ENCODE data around the gene CEP162. TPM values are rescaled to one million over a fixed set of nuclear protein-coding genes. Genes with fewer than 3 reads are reported as not detected.

Gene CEP162, protein sequence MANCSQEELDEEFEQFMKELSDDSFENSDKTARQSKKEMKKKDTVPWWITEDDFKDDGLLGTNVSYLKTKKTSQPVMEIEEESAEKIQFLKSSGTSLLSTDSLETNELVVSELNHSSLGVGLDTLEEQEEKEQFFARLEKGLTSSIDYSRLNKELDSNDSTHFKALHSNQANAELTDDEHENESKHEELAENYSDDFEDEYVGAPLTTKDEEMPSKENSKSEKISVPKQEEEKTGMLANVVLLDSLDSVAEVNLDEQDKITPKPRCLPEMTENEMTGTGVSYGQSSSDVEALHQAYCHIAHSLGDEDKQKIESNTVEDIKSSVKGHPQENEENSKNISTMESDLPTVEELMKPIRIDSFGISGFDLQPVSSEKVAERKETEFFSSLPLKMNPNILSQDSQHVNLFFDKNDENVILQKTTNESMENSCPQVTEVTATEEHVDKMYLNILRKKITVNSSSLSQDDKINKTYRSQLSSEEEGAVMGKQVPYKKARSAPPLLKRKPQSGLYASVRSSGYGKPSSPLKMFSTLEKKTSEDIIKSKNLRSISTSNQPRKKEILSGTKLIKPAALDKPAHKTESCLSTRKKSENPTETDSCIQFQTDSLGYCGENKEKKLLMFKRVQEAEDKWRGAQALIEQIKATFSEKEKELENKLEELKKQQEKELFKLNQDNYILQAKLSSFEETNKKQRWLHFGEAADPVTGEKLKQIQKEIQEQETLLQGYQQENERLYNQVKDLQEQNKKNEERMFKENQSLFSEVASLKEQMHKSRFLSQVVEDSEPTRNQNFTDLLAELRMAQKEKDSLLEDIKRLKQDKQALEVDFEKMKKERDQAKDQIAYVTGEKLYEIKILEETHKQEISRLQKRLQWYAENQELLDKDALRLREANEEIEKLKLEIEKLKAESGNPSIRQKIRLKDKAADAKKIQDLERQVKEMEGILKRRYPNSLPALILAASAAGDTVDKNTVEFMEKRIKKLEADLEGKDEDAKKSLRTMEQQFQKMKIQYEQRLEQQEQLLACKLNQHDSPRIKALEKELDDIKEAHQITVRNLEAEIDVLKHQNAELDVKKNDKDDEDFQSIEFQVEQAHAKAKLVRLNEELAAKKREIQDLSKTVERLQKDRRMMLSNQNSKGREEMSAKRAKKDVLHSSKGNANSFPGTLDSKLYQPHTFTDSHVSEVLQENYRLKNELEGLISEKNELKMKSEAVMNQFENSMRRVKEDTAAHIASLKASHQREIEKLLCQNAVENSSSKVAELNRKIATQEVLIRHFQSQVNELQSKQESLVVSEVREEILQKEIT (N-terminal part only)
- 1 to 10 TPM; 6.9 to 9.8 TPM for total RNA-seq

DNA sequence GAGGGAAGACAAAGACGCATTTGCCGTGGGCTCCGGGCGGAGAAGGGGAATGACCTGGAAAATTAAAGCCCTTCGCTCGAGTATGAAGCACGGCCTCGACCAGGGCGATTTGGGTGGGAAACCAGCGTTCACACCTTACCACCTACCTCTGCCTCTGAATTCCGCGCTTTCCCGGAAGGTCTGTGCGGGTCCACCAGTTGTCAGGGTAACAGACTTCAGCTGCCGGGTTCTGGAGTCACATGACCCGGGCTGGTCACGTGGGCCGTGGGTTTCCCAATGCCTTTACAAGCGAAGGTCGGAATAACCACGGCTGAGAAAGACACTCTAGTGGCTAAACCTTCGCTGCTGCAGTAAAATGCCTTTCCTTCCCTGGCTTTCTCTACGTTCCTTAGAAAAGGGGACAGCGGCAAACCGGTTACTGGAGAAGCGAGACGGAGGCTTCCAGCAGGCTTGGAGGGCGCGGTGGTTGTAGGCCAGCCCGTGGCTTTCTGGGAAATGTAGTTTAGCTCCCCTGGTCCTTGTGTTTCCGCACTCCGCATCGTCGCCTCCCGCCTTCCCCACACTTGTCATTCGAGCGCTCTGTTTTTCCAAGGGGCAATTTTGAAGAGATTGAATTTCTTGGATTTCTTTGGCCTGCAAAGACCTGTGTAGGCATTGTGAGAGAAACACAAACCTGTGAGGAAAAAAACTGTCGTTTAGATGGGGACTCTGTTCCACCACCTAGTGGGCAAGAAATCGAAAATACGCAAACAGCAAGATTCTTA is at the start of gene CEP162:
TSS of gene CEP162 (minus strand) at position 210 of the 764 bp plus-strand sequence. CDS start 1,250 bp downstream, outside the sequence.
- no peaks in the 10 kb centered on the region for H3K36me3 Mint-ChIP-seq
- peak within 1 kb of the TSS; percentile 96 for H3K4me3 Mint-ChIP-seq
- H3K4me1 Mint-ChIP-seq (ENCODE audit: low read depth in 2 of 2): peaks cover 13 to 16% of the 10 kb centered on the region in 2 donors
- peak within 1 kb of the TSS; percentile 74 to 96 for H3K27ac Mint-ChIP-seq
- H3K27me3 Mint-ChIP-seq: peaks cover 7 to 11% of the 10 kb centered on the region in 2 donors
- peak; percentile 93 for DNase-seq (ENCODE audit: low spot score)
- no peaks in the 10 kb centered on the region for H3K9me3 Mint-ChIP-seq
- ATAC-seq: peak; percentile 95 to 96

DNA sequence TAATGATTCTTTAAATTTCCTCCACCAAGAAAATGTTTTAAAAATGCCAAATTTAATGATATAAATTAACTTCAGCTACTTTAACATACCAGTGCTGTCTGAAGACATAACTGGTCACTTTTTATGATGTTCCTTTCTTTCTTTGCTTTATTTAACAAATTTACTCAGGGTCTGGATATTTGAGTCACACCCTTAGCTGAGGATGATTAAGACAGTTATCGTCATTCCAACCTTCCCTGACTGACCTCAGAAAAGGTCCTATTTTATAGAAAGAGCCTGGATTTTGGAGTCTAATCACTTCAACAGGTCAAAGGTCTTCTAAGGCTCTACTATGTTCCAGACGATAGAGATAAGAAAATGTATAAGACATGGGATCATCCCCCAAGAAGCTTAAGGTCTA is 47.4 kb upstream of the CEP162 start:
- Mint-ChIP-seq H3K36me3 (no peaks in the 10 kb centered on the region), H3K27me3 (peaks cover 7 to 8% of the 10 kb centered on the region in 2 donors), H3K4me1 (ENCODE audit: low read depth in 2 of 2) (no peaks in the 10 kb centered on the region), H3K4me3 (no peak overlapping the region), H3K27ac (no peak overlapping the region), H3K9me3 (no peaks in the 10 kb centered on the region)
- DNase-seq (ENCODE audit: low spot score) (no peak), ATAC-seq (no peak)

DNA sequence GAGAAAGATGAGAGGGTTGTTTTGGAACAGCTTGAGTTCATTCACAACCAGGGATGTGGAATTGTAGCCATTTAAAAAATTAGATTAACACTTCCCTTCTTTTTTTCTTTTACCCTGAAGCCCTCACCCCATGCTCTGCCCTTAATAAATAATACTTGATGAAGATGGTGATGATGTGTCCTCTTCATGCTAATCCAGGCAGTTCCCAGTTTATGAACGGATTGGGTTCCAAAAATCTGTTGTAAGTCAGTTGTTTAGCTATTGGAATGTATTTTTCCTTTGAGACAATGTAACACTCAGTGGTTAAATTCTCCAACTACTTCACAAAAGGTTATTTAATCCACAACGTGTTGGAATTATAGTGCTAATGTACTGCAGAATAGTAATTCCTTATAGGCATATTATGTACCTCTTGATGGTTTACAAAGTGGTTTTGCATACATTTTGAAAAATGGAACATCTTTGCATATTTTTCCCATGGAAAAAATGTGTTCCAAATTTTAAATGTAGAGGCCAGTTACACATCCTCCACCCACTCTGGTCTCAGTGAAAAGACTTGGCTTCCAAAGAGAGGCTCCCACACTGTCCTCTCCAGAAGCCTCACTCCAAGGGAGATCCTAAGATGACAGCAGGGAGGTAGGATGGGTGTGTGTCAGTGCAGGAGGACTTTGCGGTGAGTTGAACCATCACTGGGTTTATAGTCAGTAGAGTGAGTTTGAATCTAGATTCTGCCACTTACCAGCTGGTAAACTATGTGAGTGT is 45.8 kb upstream of the CEP162 start:
- Mint-ChIP-seq H3K27me3 (peaks cover 8 to 9% of the 10 kb centered on the region in 2 donors), H3K9me3 (peaks cover 3% of the 10 kb centered on the region)
- ATAC-seq: no peak

DNA sequence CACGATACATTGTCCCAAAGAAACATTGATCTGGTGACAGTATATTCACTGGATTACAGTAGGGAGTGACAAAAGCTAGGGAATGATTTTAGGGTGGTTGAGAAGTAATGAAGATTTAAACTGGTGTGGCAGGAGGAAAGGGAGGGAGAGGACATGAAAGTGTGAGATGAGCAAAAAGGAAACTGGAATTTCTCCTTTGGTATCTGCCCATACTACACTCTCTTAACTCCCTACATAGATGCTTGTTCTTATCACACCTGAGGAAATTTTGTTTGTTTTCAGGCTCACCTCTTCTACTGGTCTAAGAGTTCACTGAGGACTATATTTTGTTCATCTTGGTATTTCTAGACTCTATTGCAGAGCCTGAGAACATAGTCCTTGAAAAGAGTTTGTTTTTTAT is 44.9 kb upstream of the CEP162 start:
- H3K36me3 Mint-ChIP-seq: no peaks in the 10 kb centered on the region
- no peak overlapping the region for H3K27ac Mint-ChIP-seq
- peaks cover 8 to 9% of the 10 kb centered on the region in 2 donors for H3K27me3 Mint-ChIP-seq
- peaks cover 3% of the 10 kb centered on the region for H3K9me3 Mint-ChIP-seq
- no peak for DNase-seq (ENCODE audit: low spot score)
- ATAC-seq: no peak
- no peak overlapping the region for H3K4me3 Mint-ChIP-seq
- no peaks in the 10 kb centered on the region for H3K4me1 Mint-ChIP-seq (ENCODE audit: low read depth in 2 of 2)

More for the DNA sequence above, 45.8 kb upstream of the CEP162 start:
- H3K27ac Mint-ChIP-seq: no peak overlapping the region
- H3K36me3 Mint-ChIP-seq: no peaks in the 10 kb centered on the region
- DNase-seq (ENCODE audit: low spot score): no peak
- H3K4me1 Mint-ChIP-seq (ENCODE audit: low read depth in 2 of 2): no peaks in the 10 kb centered on the region
- H3K4me3 Mint-ChIP-seq: no peak overlapping the region

DNA sequence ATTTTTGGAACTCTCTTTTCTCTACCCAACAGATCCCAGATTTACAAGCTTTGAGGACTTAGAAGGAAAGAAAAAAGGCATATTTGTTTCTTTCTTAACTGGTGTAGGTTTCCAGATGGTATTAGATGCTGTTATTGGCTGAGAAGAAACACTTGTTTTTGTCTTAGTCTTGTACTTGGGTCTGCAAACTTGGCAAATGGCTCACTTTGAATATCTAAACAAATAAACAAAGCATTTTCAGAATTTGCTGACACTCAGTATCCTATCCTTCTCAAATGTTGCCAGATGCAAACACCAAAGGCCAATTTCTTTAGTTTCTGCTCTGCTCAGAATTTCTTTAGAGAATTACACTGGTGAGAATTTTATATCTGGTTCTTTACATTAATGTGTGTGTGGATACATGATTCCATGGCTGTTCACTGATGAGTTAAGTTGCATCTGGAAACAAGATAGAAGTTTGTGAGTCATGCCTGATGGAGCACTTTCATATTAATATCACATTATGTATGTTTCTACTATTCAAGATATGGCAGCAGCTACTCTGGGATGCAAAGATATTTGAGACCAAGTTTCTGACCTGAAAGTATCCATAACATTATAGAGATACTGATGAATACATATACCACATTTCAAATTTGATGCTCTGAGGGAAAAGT is 43.7 kb upstream of the CEP162 start:
- no peak overlapping the region for H3K4me3 Mint-ChIP-seq
- DNase-seq (ENCODE audit: low spot score) (no peak), ATAC-seq (no peak)
- H3K27me3 Mint-ChIP-seq: peaks cover 8 to 9% of the 10 kb centered on the region in 2 donors
- no peaks in the 10 kb centered on the region for H3K4me1 Mint-ChIP-seq (ENCODE audit: low read depth in 2 of 2)
- H3K9me3 Mint-ChIP-seq: peaks cover 3% of the 10 kb centered on the region
- H3K27ac Mint-ChIP-seq: no peak overlapping the region
- H3K36me3 Mint-ChIP-seq: no peaks in the 10 kb centered on the region

DNA sequence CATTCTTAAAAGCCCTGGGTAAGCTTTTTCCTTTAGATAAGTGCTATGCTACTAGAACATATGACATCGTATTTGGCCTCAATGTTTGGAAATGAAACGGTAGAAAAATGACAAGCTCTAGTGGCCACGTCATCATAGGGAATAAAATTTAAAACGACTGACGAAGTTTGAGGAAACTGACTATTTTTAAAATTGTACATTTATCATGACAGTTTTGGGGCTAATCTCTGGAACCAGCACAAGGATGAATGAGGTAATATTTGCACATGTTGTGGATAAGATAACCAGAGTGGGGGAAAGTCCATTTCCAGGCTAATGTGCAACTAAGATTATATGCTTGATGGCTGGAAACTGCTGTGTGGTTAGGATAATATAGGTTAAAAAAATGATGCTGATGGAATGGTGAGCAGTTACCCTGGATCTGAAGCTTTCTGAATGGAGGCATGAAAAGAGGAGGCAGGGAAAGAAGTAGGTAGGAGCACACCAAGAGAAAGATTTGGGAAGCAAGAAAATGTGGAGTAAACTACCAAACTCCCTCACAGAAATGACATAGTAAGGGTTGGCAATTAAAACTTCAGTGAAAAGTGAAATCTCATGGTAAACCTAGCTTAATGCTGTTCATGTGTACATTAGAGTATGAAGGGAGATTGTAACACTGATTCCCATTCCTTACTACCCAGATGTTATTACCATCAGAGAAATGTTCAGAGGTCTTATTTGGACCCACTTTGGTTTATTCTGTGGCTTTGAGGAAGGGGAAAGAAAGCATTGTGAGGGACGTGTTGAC is 42.7 kb upstream of the CEP162 start:
- DNase-seq (ENCODE audit: low spot score): no peak
- Mint-ChIP-seq H3K9me3 (peaks cover 6% of the 10 kb centered on the region), H3K36me3 (no peaks in the 10 kb centered on the region), H3K4me1 (ENCODE audit: low read depth in 2 of 2) (no peaks in the 10 kb centered on the region), H3K27ac (no peak overlapping the region), H3K27me3 (peaks cover 10 to 12% of the 10 kb centered on the region in 2 donors), H3K4me3 (no peak overlapping the region)
- ATAC-seq: no peak

DNA sequence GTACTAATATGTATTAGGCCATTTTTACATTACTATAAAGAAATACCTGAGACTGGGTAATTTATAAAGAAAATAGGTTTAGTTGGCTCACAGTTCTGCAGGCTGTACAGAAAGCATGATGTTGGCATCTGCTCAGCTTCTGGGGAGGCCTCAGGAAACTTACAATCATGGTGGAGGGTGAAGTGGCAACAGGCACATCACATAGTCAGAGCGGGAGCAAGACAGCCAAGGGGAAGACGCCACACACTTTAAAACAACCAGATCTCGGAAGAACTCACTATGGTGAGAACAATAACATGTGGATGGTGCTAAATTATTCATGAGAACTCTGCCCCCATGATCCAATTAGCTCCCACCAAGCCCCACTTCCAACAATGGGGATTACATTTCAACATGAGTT is 41.3 kb upstream of the CEP162 start:
- H3K9me3 Mint-ChIP-seq: peaks cover 6% of the 10 kb centered on the region
- H3K27ac Mint-ChIP-seq: no peak overlapping the region
- no peaks in the 10 kb centered on the region for H3K36me3 Mint-ChIP-seq
- H3K4me3 Mint-ChIP-seq: no peak overlapping the region
- H3K27me3 Mint-ChIP-seq: peaks cover 7 to 12% of the 10 kb centered on the region in 2 donors
- ATAC-seq (no peak), DNase-seq (ENCODE audit: low spot score) (no peak)
- no peaks in the 10 kb centered on the region for H3K4me1 Mint-ChIP-seq (ENCODE audit: low read depth in 2 of 2)

DNA sequence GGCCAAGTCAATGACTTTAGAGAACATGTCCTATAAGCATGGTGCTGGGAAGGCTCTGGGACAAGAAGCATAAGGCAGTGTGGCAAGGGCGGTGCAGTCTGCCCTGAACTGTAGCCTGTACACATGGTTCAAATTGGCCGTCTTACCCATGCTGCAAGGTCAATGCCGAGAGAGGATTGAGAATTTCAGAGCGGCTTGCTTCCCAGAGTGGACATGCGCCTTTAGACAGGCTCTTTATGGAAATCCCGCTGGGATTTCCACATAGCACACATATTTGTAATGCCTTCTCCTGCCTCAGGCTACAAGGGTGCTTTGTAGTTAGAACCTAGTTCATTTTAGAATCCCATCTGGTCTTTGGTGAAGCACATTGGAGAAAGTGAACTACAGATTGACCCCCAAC is 36.1 kb upstream of the CEP162 start:
- Mint-ChIP-seq H3K27me3 (peaks cover 3 to 15% of the 10 kb centered on the region in 2 donors), H3K36me3 (no peaks in the 10 kb centered on the region), H3K27ac (no peak overlapping the region), H3K4me3 (no peak overlapping the region), H3K4me1 (ENCODE audit: low read depth in 2 of 2) (no peaks in the 10 kb centered on the region), H3K9me3 (peaks cover 2% of the 10 kb centered on the region)
- ATAC-seq (no peak), DNase-seq (ENCODE audit: low spot score) (no peak)

DNA sequence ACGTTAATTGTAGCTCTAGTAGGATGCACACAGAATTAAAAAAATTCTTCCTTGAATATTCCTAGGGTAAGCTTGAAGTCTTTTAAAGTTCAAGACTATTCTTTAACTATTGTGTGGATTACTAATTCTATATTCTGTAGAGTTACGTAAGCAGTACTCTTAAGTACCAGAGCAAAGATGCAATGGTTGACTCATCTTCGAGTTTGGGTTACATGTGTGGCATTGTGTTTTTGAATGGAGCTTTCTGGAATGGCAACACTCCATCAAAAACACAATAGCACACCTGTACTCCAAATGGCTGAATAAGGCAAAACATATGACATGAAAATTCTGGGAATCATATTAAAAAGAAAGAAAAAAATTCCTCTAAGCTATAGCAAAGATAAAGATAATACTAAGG is 33.5 kb upstream of the CEP162 start:
- ATAC-seq: no peak
- no peaks in the 10 kb centered on the region for H3K4me1 Mint-ChIP-seq (ENCODE audit: low read depth in 2 of 2)
- peaks cover 2% of the 10 kb centered on the region for H3K9me3 Mint-ChIP-seq

DNA sequence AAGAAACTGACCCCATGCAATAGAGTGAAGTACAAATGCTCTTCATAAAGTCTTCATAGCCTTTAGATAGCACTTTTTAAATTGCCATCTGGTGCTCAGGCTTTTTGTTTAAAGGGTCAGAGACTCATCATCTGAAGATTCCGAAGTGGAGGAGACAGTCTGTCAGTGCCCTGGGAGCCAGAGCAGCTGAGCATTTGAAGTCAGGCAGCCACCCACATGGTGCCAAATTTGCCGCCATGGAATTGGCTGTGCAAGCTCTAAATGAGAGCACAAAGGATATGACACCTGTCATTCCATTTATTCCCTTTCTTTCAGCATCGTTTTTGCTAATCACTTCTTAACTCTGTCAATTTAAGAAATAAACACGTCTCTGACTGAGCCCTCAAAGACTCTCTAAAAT is 32.8 kb upstream of the CEP162 start:
- no peaks in the 10 kb centered on the region for H3K4me1 Mint-ChIP-seq (ENCODE audit: low read depth in 2 of 2)
- no peaks in the 10 kb centered on the region for H3K36me3 Mint-ChIP-seq
- peaks cover under 1 to 19% of the 10 kb centered on the region in 2 donors for H3K27me3 Mint-ChIP-seq
- ATAC-seq: no peak
- H3K4me3 Mint-ChIP-seq: no peak overlapping the region
- H3K27ac Mint-ChIP-seq: no peak overlapping the region
- no peaks in the 10 kb centered on the region for H3K9me3 Mint-ChIP-seq
- no peak for DNase-seq (ENCODE audit: low spot score)

More for the DNA sequence above, 33.5 kb upstream of the CEP162 start:
- no peaks in the 10 kb centered on the region for H3K36me3 Mint-ChIP-seq
- no peak for DNase-seq (ENCODE audit: low spot score)
- peaks cover 3 to 23% of the 10 kb centered on the region in 2 donors for H3K27me3 Mint-ChIP-seq
- H3K27ac Mint-ChIP-seq: no peak overlapping the region
- H3K4me3 Mint-ChIP-seq: no peak overlapping the region

DNA sequence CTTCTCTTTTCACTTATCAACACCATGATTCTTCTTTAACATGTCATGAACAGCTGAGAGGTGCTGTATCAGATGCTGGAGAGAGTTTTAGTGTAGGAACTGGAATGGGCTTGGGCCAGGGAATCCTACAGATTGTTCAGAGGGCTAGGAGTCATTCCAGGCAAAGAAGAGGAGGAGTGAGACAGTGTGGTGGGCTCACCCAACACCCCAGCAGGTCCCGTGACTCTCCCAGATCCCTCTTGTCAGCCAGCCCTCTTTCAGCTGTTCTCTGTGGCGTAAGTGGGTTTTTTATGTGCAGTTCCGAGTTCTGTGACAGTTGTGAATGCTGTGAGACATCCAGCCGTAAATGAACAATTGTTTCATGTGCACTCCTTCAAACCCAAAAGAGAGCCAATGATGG is 31.4 kb upstream of the CEP162 start:
- no peak for DNase-seq (ENCODE audit: low spot score)
- Mint-ChIP-seq H3K36me3 (no peaks in the 10 kb centered on the region), H3K27ac (no peak overlapping the region), H3K27me3 (peaks cover under 1 to 31% of the 10 kb centered on the region in 2 donors), H3K4me3 (no peak overlapping the region), H3K4me1 (ENCODE audit: low read depth in 2 of 2) (no peaks in the 10 kb centered on the region), H3K9me3 (no peaks in the 10 kb centered on the region)
- ATAC-seq: no peak

Data from natural killer cell treated with Interleukin-12 subunit alpha and Interleukin-12 subunit beta and Interleukin-15 and Interleukin-18, amount 100 ng/mL, for 72 hours (primary cell).